ENCODE measurements around the gene ADD3. TPM values are rescaled to one million over a fixed set of nuclear protein-coding genes. Genes with fewer than 3 reads are reported as not detected.

The ADD3 gene
- total and polyA plus RNA-seq, 8 donors, result 62.0 to 362 (median 322) TPM

DNA sequence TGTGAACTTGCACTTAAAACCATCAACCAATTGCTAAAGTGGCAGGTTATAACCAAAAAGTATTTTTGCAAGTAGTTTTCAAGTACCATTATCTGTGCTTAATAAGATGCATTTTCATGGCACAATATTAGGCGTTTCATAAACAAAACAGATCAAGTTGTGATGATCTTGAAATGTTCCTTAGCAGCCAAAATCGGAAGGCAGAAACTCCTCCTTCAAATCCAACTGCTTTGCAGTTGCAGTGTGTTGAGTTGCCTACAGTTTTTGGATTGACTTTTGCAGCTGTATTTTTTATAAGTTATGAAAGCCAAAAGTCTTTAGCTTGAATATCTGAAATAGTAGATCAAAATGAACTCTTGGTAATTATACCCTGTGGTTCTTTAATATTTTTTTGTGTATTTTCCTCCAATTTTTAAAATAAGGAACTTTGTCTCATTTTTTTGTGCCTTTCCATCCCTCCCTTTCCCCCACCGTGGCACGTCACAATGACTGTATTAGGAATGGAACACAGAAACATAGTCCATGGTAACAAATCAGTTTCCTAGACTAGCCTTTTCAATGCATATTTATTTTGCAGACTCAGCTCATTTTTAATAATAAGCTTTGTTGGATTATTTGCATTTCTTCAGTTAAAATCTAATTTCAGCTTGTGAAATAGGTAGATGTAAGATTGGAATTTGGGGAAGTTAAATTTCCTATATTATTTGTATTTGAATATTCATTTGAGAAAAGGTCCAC, 80.8 kb downstream of the ADD3 start:
- H3K4me1 ChIP-seq, result peaks cover 0 to 32% of the 10 kb centered on the region in 2 donors
- DNase-seq (no peak), ATAC-seq (no peak)
- TF ChIP-seq, protein P1, sequence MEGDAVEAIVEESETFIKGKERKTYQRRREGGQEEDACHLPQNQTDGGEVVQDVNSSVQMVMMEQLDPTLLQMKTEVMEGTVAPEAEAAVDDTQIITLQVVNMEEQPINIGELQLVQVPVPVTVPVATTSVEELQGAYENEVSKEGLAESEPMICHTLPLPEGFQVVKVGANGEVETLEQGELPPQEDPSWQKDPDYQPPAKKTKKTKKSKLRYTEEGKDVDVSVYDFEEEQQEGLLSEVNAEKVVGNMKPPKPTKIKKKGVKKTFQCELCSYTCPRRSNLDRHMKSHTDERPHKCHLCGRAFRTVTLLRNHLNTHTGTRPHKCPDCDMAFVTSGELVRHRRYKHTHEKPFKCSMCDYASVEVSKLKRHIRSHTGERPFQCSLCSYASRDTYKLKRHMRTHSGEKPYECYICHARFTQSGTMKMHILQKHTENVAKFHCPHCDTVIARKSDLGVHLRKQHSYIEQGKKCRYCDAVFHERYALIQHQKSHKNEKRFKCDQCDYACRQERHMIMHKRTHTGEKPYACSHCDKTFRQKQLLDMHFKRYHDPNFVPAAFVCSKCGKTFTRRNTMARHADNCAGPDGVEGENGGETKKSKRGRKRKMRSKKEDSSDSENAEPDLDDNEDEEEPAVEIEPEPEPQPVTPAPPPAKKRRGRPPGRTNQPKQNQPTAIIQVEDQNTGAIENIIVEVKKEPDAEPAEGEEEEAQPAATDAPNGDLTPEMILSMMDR (IDR thresholded peaks at IDR 0.05), result no peak
- H3K27me3 ChIP-seq, result no peaks in the 10 kb centered on the region
- H3K9me3 ChIP-seq, result no peaks in the 10 kb centered on the region
- no peaks in the 10 kb centered on the region for H3K36me3 ChIP-seq
- intact Hi-C loops (cut with DNase I), result no loop called here
- H3K27ac ChIP-seq, result no peak overlapping the region
- H3K4me3 ChIP-seq, result no peak overlapping the region

DNA sequence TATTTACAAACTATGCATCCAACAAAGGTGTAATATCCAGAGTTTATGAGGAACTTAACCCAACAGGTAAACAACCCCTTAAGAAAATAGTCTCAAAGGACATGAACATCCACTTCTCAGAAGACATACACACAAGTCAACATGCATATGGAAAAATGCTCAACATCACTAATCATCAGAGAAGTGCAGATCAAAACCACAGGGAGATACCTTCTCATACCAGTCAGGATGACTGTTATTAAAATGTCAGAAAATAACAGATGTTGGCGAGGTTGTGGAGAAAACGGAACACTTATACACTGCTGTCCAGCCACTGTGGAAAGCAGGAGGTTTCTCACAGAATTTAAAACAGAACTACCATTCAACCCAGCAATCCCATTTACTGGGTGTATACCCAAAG, 84.0 kb downstream of the ADD3 start:
- no peaks in the 10 kb centered on the region for H3K36me3 ChIP-seq
- no peak overlapping the region for H3K27ac ChIP-seq
- H3K9me3 ChIP-seq, result no peaks in the 10 kb centered on the region
- peaks cover 0 to 12% of the 10 kb centered on the region in 2 donors for H3K4me1 ChIP-seq
- no peak overlapping the region for H3K4me3 ChIP-seq
- no peak for DNase-seq
- TF ChIP-seq, protein P1 (IDR thresholded peaks at IDR 0.05), result no peak
- no peaks in the 10 kb centered on the region for H3K27me3 ChIP-seq
- no peak for ATAC-seq
- intact Hi-C loops (cut with DNase I), result no loop called here

DNA sequence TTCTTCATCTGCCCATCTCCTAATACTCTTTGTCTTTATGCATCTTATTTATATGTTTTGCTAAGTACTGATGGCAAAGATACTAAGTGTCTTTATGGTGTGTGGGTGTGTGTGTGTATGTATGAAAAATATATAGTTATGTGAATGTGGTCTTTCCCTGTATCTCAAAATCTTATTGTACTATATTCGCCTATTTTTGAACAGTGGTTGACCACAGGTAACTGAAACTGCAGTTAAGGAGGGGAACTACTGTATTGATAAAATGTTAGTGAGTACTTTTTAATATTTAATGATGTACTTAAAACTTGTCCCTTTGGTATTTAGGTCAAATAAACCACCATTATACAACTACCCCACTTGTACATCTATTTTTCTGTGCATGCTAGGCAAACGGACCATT, 85.9 kb downstream of the ADD3 start:
- Histone ChIP-seq H3K27me3 (no peaks in the 10 kb centered on the region), H3K4me1 (peaks cover 0 to 5% of the 10 kb centered on the region in 2 donors), H3K9me3 (no peaks in the 10 kb centered on the region), H3K27ac (no peak overlapping the region), H3K36me3 (no peaks in the 10 kb centered on the region), H3K4me3 (no peak overlapping the region)
- DNase-seq, result no peak
- TF ChIP-seq, protein P1 (IDR thresholded peaks at IDR 0.05), result no peak
- intact Hi-C loops (cut with DNase I), result no loop called here
- no peak for ATAC-seq

DNA sequence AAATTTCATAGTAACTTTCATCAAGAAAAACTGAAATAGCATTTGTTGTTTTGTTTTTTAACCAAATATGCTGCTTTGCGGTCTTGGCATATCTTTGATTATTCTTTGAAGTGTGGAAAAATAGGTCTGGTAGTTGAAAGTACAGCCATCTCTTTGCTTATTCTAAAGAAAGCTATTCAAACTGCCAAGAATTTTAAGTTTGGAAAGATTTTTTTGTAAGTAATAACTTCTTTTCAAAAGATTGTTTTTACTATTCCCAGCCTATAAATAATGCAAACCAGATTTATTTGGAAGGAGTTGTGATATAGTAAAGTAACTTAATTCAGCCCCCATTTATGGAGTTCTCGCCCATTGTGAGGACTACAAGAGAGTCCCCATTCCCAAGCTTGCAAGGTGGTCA, 87.0 kb downstream of the ADD3 start:
- H3K4me1 ChIP-seq, result peaks cover 0 to 2% of the 10 kb centered on the region in 2 donors
- no peaks in the 10 kb centered on the region for H3K27me3 ChIP-seq
- no peaks in the 10 kb centered on the region for H3K9me3 ChIP-seq
- no peak overlapping the region for H3K4me3 ChIP-seq
- peak overlapping the region in 1 of 2 donors; percentile 1 for H3K27ac ChIP-seq
- ATAC-seq (no peak), DNase-seq (no peak)
- intact Hi-C loops (cut with DNase I), result no loop called here
- TF ChIP-seq, protein P1 (IDR thresholded peaks at IDR 0.05), result no peak
- H3K36me3 ChIP-seq, result no peaks in the 10 kb centered on the region

DNA sequence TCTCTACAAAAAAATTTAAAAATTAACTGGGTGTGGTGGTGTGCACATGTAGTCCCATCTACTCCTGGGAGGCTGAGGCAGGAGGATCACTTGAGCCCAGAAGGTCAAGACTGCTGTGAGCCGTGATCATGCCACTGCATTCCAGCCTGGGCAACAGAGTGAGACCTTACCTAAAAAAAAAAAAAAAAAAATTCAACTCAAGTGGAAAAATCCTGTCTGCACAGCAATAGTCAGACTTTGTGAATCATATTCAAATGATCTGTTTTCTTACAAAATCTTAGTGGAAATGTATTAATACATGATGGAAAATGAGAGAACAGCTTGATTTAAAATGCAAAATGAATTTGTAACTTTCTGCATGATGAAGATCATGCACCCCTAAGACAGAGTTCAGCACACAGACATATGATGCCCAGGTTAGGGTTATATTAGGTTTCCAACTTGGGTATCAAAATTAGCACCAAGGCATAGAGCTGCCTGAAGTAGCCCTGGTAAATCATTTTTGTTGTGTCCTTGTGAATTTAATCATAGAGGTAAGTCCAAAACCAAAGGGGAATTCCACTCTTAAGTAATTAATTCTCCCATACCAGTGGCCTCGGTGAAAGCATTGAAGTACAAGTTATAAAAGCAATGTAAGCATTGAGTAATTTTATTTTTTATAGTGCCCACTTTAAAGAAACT, 93.8 kb downstream of the ADD3 start:
- no peak overlapping the region for H3K27ac ChIP-seq
- DNase-seq (no peak), ATAC-seq (no peak)
- H3K9me3 ChIP-seq, result no peaks in the 10 kb centered on the region
- TF ChIP-seq, protein P1 (IDR thresholded peaks at IDR 0.05), result no peak
- no peak overlapping the region for H3K4me3 ChIP-seq
- peaks cover 0 to 6% of the 10 kb centered on the region in 2 donors for H3K36me3 ChIP-seq
- peaks cover 0 to 2% of the 10 kb centered on the region in 2 donors for H3K4me1 ChIP-seq
- no peaks in the 10 kb centered on the region for H3K27me3 ChIP-seq
- intact Hi-C loops (cut with DNase I), result no loop called here

All from left lung (tissue), 10 donors.